HL-60 (cell line): ENCODE results near the gene PDCD2.

ENCODE experiments used
- DNase-seq, 2 experiments: peaks; one replicate each; pipeline ENCODE4 v3.0.0-alpha.2; 2010 to 2020; ENCODE audit warnings: low read depth in 1 of 2, low spot score in 1 of 2
- H3K27ac ChIP-seq: fragments of 250-450 bp; sonication (Bioruptor Pico); replicated peaks from 2 replicates; pipeline ENCODE4 v1.5.1; 2020; ENCODE audit warnings: mild to moderate bottlenecking, moderate library complexity
- H3K27me3 ChIP-seq: fragments of 250-450 bp; sonication (Bioruptor Pico); 2 replicates; pipeline ENCODE4 v1.5.1; 2021; ENCODE audit warnings: mild to moderate bottlenecking, moderate library complexity; ENCODE audit not compliant: insufficient read depth, poor library complexity, severe bottlenecking
- H3K4me3 ChIP-seq: replicated peaks from 2 replicates; pipeline ENCODE4 v1.5.1; 2011; ENCODE audit warnings: mild to moderate bottlenecking, control low read depth, low read length; ENCODE audit not compliant: insufficient read depth
- CTCF ChIP-seq: IDR thresholded peaks from one replicate; pipeline ENCODE4 v1.5.1; 2011; ENCODE audit warnings: low read length, control low read depth, inconsistent platforms; ENCODE audit not compliant: insufficient read depth
- GABPA ChIP-seq: IDR thresholded peaks from 2 replicates; pipeline ENCODE4 v1.6.1; 2012; ENCODE audit warnings: low read depth
- POLR2AphosphoS5 ChIP-seq: IDR thresholded peaks from 2 replicates; pipeline ENCODE4 v1.6.1; 2012; ENCODE audit warnings: low read depth
- SPI1 ChIP-seq: IDR thresholded peaks from 2 replicates; pipeline ENCODE4 v1.6.1; 2012; ENCODE audit warnings: low read depth, mild to moderate bottlenecking, borderline replicate concordance
- TF ChIP-seq, protein P1 (sequence below): IDR thresholded peaks from 2 replicates; pipeline ENCODE4 v1.6.1; 2012; ENCODE audit warnings: low read depth; ENCODE audit not compliant: insufficient replicate concordance

Gene PDCD2

DNA sequence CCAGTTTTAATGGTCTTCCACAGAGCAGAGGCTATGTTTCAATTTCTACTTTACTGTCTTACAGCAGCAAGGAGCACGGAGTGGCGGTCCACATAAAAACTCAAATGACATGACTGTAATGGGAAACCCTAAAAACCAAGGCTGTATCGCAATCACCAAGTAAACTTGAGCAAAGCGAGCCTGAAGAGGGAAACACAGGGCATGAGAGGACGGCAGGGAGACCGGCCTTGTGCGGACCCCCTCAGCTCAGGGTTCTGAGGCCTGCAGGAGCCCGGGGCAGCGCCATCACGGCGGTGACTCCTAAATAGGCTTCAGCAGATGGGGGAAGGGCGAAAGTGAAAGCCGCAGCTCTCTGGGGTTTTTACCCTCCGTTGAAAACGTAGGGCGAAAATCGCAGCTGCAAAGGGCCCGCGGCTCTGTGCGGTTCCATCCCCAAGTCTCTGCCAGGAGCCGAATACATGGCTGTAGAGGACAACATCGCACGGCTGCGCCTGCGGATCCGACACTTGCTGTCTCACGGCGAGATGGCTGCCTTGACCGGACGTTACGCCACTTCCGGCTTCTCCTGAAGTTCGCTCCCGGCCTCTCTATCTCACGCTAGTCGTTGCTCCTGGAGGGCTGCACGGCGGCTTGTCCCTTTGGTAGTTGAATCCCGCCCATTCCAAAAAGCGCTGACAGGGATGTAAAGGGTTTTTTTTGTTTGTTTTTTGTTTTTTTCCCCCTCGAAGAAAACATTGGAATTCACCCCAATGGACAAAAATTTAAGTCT is 31.5 kb downstream of the PDCD2 start, which contains the start of gene PSMB1:
TSS of gene PSMB1 (minus strand) at position 543 of the 769 bp plus-strand sequence. CDS start at position 478, 65 bp downstream.
- Histone ChIP-seq H3K4me3 (peak within 1 kb of the TSS; percentile 93), H3K27ac (peak within 1 kb of the TSS; percentile 90), H3K27me3 (no peaks in the 10 kb centered on the region)
- TF ChIP-seq POLR2AphosphoS5 (peak; percentile 93), SPI1 (no peak), CTCF (no peak), GABPA (peak; percentile 91)
- TF ChIP-seq, protein P1, sequence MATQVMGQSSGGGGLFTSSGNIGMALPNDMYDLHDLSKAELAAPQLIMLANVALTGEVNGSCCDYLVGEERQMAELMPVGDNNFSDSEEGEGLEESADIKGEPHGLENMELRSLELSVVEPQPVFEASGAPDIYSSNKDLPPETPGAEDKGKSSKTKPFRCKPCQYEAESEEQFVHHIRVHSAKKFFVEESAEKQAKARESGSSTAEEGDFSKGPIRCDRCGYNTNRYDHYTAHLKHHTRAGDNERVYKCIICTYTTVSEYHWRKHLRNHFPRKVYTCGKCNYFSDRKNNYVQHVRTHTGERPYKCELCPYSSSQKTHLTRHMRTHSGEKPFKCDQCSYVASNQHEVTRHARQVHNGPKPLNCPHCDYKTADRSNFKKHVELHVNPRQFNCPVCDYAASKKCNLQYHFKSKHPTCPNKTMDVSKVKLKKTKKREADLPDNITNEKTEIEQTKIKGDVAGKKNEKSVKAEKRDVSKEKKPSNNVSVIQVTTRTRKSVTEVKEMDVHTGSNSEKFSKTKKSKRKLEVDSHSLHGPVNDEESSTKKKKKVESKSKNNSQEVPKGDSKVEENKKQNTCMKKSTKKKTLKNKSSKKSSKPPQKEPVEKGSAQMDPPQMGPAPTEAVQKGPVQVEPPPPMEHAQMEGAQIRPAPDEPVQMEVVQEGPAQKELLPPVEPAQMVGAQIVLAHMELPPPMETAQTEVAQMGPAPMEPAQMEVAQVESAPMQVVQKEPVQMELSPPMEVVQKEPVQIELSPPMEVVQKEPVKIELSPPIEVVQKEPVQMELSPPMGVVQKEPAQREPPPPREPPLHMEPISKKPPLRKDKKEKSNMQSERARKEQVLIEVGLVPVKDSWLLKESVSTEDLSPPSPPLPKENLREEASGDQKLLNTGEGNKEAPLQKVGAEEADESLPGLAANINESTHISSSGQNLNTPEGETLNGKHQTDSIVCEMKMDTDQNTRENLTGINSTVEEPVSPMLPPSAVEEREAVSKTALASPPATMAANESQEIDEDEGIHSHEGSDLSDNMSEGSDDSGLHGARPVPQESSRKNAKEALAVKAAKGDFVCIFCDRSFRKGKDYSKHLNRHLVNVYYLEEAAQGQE: no peak
- DNase-seq: peak; percentile 89 to 95

GRCh38 chr6:170545405-170545804 is 39.0 kb downstream of the PDCD2 start:
- no peak for TF ChIP-seq SPI1
- TF ChIP-seq GABPA: no peak
- TF ChIP-seq, protein P1: no peak
- TF ChIP-seq CTCF: no peak
- no peak for TF ChIP-seq POLR2AphosphoS5
- no peak overlapping the region for H3K4me3 ChIP-seq
- no peak for DNase-seq
- no peak overlapping the region for H3K27ac ChIP-seq
- no peaks in the 10 kb centered on the region for H3K27me3 ChIP-seq

GRCh38 chr6:170542031-170542719 is 42.3 kb downstream of the PDCD2 start:
- Histone ChIP-seq H3K4me3 (no peak overlapping the region), H3K27me3 (no peaks in the 10 kb centered on the region), H3K27ac (no peak overlapping the region)
- no peak for TF ChIP-seq POLR2AphosphoS5
- TF ChIP-seq, protein P1: no peak
- no peak for DNase-seq
